A673 (cell line): ENCODE data around the gene SYTL5. TPM values are rescaled to one million over a fixed set of nuclear protein-coding genes. Genes with fewer than 3 reads are reported as not detected.
A peak's percentile ranks its signal among the peaks of the same experiment; 100 is the strongest.

Experiments
- BruUV-seq: library from RNA; stranded (reverse); fragments of 400-500 nt; replicated peaks from 2 replicates; lab custom pipeline; 2021; lab: Mats Ljungman, UMichigan
- CTCF ChIA-PET: fragments of 300-600 bp; sonication (Branson Sonifier 250); formaldehyde crosslinking; loops from one replicate; lab custom pipeline; 2022; ENCODE audit warnings: antibody characterized with exemption; lab: Charles Lee
- POLR2A ChIA-PET: fragments of 300-600 bp; sonication (Branson Sonifier 250); formaldehyde crosslinking; loops from one replicate; lab custom pipeline; 2022; ENCODE audit warnings: antibody characterized with exemption; ENCODE audit not compliant: low non-redundant PET; lab: Charles Lee
- DNase-seq: peaks from one replicate; pipeline ENCODE4 v3.0.0-alpha.2; 2015; ENCODE audit warnings: low spot score
- H3K27ac ChIP-seq: fragments of 200-600 bp; sonication (generic); 2 replicates; pipeline ENCODE4 v1.5.1; 2016; ENCODE audit warnings: mixed run types, low read depth, mild to moderate bottlenecking, mixed read lengths, antibody characterized with exemption, low read length; ENCODE audit not compliant: poor library complexity, severe bottlenecking
- H3K27me3 ChIP-seq: fragments of 200-600 bp; sonication (generic); replicated peaks from 2 replicates; pipeline ENCODE4 v1.6.1; 2017; ENCODE audit warnings: mixed run types, low read depth, mild to moderate bottlenecking, mixed read lengths, antibody characterized with exemption, low read length; ENCODE audit not compliant: insufficient read depth, poor library complexity
- H3K36me3 ChIP-seq: fragments of 200-600 bp; sonication (generic); 2 replicates; pipeline ENCODE4 v1.6.1; 2016; ENCODE audit warnings: mixed run types, mild to moderate bottlenecking, mixed read lengths, antibody characterized with exemption, low read length; ENCODE audit not compliant: insufficient read depth, poor library complexity, severe bottlenecking
- H3K4me1 ChIP-seq: fragments of 200-600 bp; sonication (generic); 2 replicates; pipeline ENCODE4 v1.6.1; 2017; ENCODE audit warnings: mixed run types, mild to moderate bottlenecking, mixed read lengths, antibody characterized with exemption, low read length; ENCODE audit not compliant: insufficient read depth, poor library complexity, severe bottlenecking
- H3K4me3 ChIP-seq: fragments of 200-600 bp; sonication (generic); 2 replicates; pipeline ENCODE4 v1.5.1; 2016; ENCODE audit warnings: low read depth, mixed run types, mild to moderate bottlenecking, mixed read lengths, low read length; ENCODE audit not compliant: poor library complexity, severe bottlenecking
- H3K9me3 ChIP-seq: fragments of 200-600 bp; sonication (generic); 2 replicates; pipeline ENCODE4 v1.6.1; 2016; ENCODE audit warnings: mixed run types, low read depth, mild to moderate bottlenecking, mixed read lengths, antibody characterized with exemption, low read length; ENCODE audit not compliant: poor library complexity, severe bottlenecking
- EZH2 ChIP-seq: fragments of 200-600 bp; sonication (generic); IDR thresholded peaks from 2 replicates; pipeline ENCODE4 v1.6.1; 2017; ENCODE audit warnings: borderline replicate concordance, low read depth, mild to moderate bottlenecking, mixed read lengths, antibody characterized with exemption, low read length; ENCODE audit not compliant: poor library complexity, severe bottlenecking
- intact Hi-C: fragments of 100-400 bp; cut with micrococcal nuclease; formaldehyde crosslinking; loops from one replicate; pipeline ENCODE4 v1.10.0; 2022; ENCODE audit not compliant: unreplicated experiment
- total RNA-seq: library from RNA; stranded (reverse); gene quantifications from 2 replicates; pipeline ENCODE4 v1.2.3, GENCODE V29; 2021
- TF ChIP-seq, protein P1 (sequence below): fragments of 300-800, 200-600 bp; sonication (generic); conservative IDR thresholded peaks from 2 replicates; pipeline ENCODE4 v1.5.1; 2017; ENCODE audit warnings: low read depth, mild to moderate bottlenecking, antibody characterized with exemption, low read length, moderate library complexity, mixed read lengths

The SYTL5 gene
- total RNA-seq, 1 experiment from 2014 or later: 17.9 TPM

DNA sequence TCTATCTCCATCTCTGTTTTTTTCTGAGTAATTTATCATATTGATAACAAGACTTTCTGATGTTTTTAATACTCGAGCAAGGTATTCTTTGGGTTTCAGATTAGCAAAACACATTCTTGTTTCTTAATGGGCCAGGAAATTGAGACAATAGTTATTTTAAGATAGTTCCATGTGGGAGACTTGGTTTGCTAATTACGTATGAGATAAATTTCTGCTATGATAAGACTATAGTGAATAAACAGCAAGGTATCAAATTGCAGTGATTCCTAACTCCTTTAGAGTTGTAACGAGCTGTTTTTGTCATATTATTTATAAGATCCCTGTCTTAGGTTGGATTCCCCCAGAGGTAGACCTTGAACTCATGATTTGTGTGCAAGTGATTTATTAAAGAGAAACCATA is 38.3 kb downstream of the SYTL5 start:
- Histone ChIP-seq H3K36me3 (no peaks in the 10 kb centered on the region), H3K4me1 (peaks cover 8% of the 10 kb centered on the region), H3K4me3 (no peak overlapping the region), H3K27ac (no peak overlapping the region), H3K27me3 (no peaks in the 10 kb centered on the region), H3K9me3 (no peaks in the 10 kb centered on the region)
- ChIA-PET POLR2A (no interaction called here), CTCF (no interaction called here)
- intact Hi-C loops: no loop called here
- BruUV-seq: no TSS peak
- TF ChIP-seq, protein P1, sequence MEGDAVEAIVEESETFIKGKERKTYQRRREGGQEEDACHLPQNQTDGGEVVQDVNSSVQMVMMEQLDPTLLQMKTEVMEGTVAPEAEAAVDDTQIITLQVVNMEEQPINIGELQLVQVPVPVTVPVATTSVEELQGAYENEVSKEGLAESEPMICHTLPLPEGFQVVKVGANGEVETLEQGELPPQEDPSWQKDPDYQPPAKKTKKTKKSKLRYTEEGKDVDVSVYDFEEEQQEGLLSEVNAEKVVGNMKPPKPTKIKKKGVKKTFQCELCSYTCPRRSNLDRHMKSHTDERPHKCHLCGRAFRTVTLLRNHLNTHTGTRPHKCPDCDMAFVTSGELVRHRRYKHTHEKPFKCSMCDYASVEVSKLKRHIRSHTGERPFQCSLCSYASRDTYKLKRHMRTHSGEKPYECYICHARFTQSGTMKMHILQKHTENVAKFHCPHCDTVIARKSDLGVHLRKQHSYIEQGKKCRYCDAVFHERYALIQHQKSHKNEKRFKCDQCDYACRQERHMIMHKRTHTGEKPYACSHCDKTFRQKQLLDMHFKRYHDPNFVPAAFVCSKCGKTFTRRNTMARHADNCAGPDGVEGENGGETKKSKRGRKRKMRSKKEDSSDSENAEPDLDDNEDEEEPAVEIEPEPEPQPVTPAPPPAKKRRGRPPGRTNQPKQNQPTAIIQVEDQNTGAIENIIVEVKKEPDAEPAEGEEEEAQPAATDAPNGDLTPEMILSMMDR: no peak
- TF ChIP-seq EZH2: no peak
- DNase-seq: no peak

DNA sequence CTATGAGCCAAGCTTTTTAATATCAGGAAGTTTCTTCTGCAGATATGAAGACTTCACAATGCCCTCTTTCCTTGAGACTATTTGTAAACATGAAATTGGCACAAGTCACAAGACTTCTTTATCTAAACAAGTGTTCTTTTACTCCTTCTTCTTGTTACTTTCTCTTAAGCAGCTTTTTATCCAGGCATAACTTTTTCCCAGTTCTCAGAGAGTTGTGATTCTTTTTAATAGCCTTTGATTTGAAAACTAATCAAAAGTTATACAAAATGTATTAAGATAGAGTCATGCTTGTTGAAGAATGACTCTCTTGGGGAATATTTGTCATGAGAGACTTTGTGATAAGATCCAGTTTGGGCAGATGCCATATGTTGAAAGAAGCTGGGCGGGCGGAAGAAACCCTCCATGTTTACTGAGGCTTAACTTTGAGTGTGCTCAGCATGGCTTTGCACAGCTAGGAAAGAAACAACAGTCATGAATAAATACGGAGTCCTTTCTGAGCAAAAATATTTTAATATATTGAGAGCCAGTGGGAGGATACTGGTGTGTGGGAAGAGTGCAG is 39.3 kb downstream of the SYTL5 start:
- TF ChIP-seq, protein P1: no peak
- no peaks in the 10 kb centered on the region for H3K9me3 ChIP-seq

DNA sequence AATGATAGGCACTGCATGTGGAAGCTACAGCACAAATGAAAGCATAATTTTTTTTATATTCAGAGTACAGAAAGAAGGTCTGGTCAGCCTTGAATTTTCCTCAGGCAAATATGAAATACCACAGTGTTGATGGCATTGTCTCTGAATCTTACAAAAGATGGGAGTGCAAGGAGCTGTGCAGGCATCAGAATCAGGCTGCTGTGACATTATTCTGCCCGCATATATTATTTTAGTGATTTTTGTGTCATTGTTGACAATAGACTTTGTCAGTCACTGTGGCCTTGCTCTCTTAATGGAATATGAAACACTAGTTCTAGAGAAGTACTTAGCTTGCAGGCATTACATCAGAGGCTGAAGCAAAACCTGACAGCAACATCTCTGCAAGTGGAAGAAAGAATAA is 42.5 kb downstream of the SYTL5 start:
- no peaks in the 10 kb centered on the region for H3K36me3 ChIP-seq
- no peak overlapping the region for H3K4me3 ChIP-seq
- intact Hi-C loops: no loop called here
- H3K4me1 ChIP-seq: peaks cover 8% of the 10 kb centered on the region
- CTCF ChIA-PET: no interaction called here
- H3K27ac ChIP-seq: no peak overlapping the region
- no TSS peak for BruUV-seq
- no peak for DNase-seq
- H3K9me3 ChIP-seq: no peaks in the 10 kb centered on the region
- POLR2A ChIA-PET: no interaction called here
- H3K27me3 ChIP-seq: no peaks in the 10 kb centered on the region
- TF ChIP-seq, protein P1: no peak
- no peak for TF ChIP-seq EZH2

More for the DNA sequence above, 39.3 kb downstream of the SYTL5 start:
- peak; percentile 60 for DNase-seq
- CTCF ChIA-PET: no interaction called here
- intact Hi-C loops: no loop called here
- Histone ChIP-seq H3K27ac (no peak overlapping the region), H3K4me1 (peaks cover 8% of the 10 kb centered on the region), H3K4me3 (no peak overlapping the region), H3K27me3 (no peaks in the 10 kb centered on the region), H3K36me3 (no peaks in the 10 kb centered on the region)
- POLR2A ChIA-PET: no interaction called here
- BruUV-seq: no TSS peak
